Hematopoietic multipotent progenitor cell (in vitro differentiated cells): ENCODE results near the gene NAGS. TPM values are rescaled to one million over a fixed set of nuclear protein-coding genes. Genes with fewer than 3 reads are reported as not detected.
"Not testable (repeated sequence)": the region's sequence is repeated elsewhere in the genome, so short reads cannot be mapped to it uniquely, and the experiment has no call there.

Experiments used
- DNase-seq, 3 donors: peaks; one replicate each; pipeline ENCODE4 v3.0.0-alpha.2; 2011 to 2015; ENCODE audit warnings: low read depth in 2 of 3, low spot score in 2 of 3
- total RNA-seq: library from RNA; depleted of rRNA; stranded (reverse); fragments of >200 nt; gene quantifications from one replicate; pipeline ENCODE4 v1.2.3, GENCODE V29; 2012

The NAGS gene
- under 0.01 TPM for total RNA-seq

GRCh38 chr17:44004077-44004760, at the start of gene NAGS:
Gene NAGS, plus strand, starts transcription at chr17:44004622. Its CDS starts 42 bp downstream, at chr17:44004664.
- DNase-seq = peak in 1 of 3 donors; percentile 46

GRCh38 chr17:43956222-43956621, 48.2 kb upstream of the NAGS start:
- no peak for DNase-seq

DNA sequence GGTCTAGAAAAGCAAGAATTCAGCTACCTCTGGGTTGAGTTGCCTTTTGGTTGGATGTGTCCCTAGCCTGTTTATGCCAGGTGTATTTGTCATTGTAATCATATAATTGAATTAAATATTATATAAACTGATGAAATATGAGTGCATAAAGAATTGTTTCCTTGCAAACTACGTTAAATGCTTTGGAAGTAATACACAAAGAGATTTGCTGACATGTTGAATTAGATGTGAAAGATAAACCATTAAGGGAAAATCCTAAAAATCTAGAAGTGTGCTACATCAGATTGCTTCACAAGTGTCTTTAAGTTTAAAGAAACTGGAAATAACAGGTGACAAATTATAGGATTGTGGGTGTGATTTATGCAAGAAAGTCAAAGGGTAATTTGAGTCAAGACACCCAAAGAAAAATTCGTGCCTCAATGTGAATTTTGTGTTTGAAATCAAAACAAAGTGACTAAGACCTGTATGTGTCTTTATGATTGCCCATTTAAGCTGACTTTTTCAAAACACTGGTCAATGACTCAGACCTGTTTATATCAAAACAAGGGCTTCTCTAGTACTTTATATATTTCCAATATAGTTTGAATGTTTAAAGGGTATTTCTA, 45.6 kb upstream of the NAGS start:
- DNase-seq = no peak

- DNase-seq = not testable (repeated sequence)
These were observed 43.1 kb upstream of the NAGS start for GRCh38 chr17:43961292-43961691.

- DNase-seq = no peak
These were observed 42.5 kb upstream of the NAGS start for GRCh38 chr17:43961954-43962353.

DNA sequence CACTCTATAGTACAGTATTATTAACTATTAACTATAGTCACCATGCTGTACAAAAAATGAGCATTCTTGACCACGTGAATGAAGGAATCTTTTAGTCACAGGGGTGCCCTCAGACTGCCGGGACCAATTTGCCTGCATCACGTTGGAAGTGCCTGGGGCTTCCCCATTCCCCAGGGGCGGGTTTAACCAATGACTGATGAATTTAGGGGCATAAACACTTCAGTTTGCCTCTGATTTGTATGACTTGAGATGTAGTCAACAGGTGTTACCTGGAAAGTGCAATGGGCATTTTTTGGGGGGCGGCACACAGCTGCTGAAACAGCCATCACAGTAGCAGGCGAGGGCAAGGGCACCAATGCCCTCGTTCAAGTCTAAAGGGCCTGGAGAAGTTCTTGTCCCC, 41.9 kb upstream of the NAGS start:
- DNase-seq = no peak

DNA sequence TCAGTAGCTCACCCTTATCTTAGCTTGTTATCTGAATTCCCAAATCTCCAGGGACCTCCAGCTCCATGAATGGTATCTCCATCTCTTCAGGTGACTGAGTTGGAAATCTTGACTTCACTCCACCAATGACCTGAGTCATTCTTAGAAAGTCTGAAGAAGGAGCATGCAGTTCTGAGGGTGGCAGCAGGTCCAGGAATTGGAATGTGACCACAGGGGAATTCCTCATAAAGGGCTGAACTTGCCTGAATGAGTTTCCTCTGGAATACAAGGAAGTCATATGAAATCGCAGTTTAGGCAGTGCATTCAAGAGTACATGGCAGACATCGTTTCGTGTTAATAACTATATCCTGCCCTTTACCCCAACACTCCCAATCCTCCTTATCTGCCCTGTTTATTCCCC, 38.1 kb upstream of the NAGS start:
- DNase-seq = no peak

DNA sequence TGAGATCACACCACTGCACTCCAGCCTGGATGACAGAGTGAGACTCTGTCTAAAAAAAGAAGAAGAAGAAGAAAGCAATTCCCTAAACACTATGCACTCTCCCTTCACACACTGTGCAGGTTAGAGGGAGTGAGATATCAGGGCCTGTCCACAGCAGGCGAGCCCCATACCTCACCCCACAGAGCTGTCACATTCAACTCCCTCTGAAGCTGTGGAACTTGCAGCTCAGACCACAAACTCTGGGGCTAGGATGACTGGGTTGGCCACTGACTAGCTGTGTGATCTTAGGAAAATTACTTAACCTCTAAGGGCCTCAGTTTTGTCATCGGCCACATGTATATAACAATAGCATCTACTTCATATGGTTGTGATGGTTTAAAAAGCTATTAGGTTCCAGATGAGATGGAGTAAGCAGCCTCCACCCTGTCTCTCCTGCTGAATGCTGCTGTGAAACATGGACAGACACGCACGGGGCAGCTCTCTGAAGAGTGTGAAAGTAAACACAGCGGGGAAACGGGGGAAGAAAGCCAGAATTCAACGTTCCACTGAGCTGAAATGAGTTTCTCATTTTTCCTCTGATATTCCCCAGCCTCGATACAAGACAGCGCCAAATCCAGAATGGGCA, 37.1 kb upstream of the NAGS start:
- DNase-seq = no peak

- DNase-seq = no peak
These were observed 34.1 kb upstream of the NAGS start for GRCh38 chr17:43970366-43970765.

GRCh38 chr17:43971436-43971835, 33.0 kb upstream of the NAGS start:
- not testable (repeated sequence) for DNase-seq

- not testable (repeated sequence) for DNase-seq
These were observed 31.8 kb upstream of the NAGS start for GRCh38 chr17:43972444-43973212.

DNA sequence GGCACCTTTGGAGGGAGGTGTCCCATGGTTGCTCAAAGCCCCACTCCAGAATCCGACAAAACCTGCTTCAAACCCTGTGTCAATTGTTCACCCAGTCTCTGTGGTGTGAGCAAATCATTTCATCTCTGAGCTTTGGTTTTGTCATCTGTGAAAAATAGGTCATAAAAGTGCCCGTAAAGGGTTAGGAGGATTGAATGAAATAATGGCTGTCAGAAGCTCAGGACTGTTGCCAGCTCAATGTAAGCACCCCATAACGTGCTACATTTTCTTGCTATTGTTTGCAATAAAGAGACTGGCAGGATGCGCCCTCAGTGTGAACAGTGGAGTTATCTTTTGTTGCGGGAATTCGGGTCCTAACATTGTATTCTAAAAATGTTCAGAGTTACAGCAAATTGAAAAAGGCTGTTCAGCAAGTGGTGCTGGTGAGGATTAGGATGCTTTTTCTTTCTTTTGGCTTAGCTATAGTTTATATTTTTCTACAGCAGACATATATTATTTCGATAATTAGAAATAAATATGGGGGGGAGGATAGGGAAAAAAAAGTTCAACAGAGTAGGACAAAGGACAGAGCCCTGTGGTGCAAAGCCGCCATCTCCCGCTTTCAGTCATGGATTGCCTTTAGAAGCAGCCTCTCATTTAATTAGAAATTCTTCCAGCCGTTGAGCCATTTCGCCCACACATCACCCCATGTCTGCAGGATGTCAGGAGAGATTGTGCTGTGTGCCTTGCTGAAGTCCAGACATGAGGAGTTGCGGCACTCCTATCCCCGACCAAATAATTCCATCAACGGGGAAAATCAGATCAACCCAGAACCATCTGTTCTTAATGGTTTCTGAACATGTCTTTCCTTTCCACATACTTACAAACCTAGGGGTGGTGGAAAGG, 29.8 kb upstream of the NAGS start:
- no peak for DNase-seq

DNA sequence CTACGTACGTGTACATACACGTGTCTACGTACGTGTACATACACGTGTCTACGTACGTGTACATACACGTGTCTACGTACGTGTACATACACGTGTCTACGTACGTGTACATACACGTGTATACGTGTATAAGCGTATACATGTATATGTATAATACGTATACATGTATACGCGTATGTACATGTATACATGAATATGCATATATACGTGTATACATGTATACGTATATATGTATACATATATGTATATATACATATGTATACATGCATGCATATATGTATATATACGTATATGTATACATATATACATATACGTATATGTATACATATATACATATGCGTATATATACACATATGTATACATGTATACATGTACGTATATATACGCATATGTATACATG, 28.5 kb upstream of the NAGS start:
- DNase-seq = no peak

DNA sequence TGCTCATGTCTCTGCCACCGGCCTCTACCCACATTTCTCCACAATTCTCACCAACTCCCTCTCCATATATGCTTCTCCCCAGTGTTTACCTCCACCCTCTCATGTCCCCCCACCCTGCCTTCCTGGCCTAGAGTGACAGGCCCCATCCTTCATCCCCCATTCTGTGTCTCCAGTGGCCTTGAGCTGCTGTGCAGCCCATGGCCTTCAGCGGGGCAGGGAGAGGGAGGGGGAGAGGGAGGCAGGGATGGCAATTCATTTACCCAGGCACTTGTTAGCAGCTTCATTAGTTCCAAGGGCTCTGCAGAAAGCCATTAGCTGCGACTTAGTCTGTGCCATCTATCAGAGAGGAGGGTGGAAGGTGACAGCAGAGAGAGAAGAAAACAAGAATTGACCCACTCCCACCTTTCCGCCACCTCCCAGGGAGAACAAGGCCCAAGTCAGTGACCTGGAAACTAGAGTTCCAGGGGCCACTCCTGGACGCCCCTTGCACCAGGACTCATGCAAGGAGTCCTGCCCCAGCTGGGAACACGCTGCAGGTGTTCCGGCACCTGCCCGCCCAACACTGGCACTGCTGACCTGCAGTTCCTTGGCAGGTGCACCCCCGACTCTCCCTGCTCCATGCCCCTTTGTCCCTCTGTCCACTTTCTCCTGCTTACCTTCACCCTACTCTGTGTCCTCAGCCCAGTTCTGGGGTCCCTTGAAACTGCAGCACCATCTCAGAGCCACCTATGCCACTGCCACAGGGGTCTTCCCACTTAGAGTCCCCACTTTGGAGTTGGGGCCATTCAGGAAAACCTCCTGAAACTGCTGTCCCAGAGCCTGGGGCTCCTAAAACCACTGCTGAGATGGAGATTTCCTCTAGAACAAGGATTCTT, 27.2 kb upstream of the NAGS start:
- no peak for DNase-seq

DNA sequence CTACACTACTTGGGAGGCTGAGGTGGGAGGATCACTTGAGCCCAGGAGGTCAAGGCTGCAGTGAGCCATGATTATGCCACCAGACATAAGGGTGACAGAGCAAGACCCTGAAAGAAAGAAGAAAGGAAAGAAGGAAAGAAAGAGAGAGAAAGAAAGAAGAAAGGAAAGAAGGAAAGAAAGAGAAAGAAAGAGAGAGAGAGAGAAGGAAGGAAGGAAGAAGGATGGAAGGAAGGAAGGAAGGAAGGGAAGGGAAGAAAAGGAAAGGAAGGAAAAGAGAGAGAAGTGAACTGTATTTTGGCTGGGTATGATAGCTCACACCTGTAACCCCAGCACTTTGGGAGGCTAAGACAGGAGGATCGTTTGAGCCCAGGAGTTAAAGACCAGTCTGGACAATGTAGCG, 26.3 kb upstream of the NAGS start:
- DNase-seq = no peak

GRCh38 chr17:43979011-43979410, 25.4 kb upstream of the NAGS start:
- no peak for DNase-seq

GRCh38 chr17:43979671-43980070, 24.8 kb upstream of the NAGS start:
- no peak for DNase-seq

DNA sequence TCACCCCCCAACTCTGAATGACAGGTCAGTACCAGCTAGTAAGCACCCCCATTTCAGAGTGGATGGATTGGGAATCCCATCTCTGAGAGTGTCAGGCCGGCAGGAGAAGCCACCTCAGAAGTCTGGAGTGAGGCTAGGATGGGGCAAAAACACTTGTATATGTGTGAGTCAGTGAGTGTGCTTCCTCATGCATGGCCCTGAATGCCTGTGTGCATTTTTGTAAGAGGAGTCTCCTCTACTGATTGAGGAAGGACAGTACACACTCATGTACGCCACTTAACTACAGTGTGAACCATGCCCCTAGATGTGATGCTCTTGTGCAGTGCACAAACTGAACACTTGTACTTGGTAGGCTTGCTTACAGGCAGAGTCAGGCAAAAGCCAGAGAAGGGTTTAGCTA, 22.3 kb upstream of the NAGS start:
- no peak for DNase-seq

GRCh38 chr17:43983196-43983514, 21.3 kb upstream of the NAGS start:
- DNase-seq = no peak
